Breast epithelium (tissue), 4 donors: Measurements from ENCODE around the gene SRGAP1. TPM values are rescaled to one million over a fixed set of nuclear protein-coding genes. Genes with fewer than 3 reads are reported as not detected.
"Not testable (repeated sequence)": the region's sequence is repeated elsewhere in the genome, so short reads cannot be mapped to it uniquely, and the experiment has no call there.

ENCODE experiments used
- DNase-seq, 2 donors: peaks; one replicate each; pipeline ENCODE4 v3.0.0-alpha.2; 2019; ENCODE audit warnings: low spot score in 2 of 2
- H3K27ac ChIP-seq, 2 donors: fragments of 200-600 bp; sonication (generic) in 1 of 2; one replicate each; pipeline ENCODE4 v1.5.1; 2016 to 2019; ENCODE audit warnings: mild to moderate bottlenecking in 1 of 2
- H3K27me3 ChIP-seq, 2 donors: fragments of 200-600 bp; sonication (generic) in 1 of 2; one replicate each; pipeline versions ENCODE4 v1.5.1 to v1.6.0; 2017 to 2019; ENCODE audit warnings: control low read depth in 1 of 2, mild to moderate bottlenecking in 1 of 2
- H3K36me3 ChIP-seq: fragments of 200-600 bp; one replicate; pipeline ENCODE4 v1.5.1; 2019
- H3K4me1 ChIP-seq, 2 donors: fragments of 200-600 bp; sonication (generic); one replicate each; pipeline ENCODE4 v1.5.1; 2016 to 2019; ENCODE audit warnings: control low read depth in 1 of 2
- H3K4me3 ChIP-seq, 3 donors: fragments of 200-600 bp; sonication (generic); 1 replicate in 2 of 3; 2 replicates in 1 of 3; pipeline ENCODE4 v1.5.1; 2016 to 2019; ENCODE audit warnings: mild to moderate bottlenecking in 3 of 3, moderate library complexity in 2 of 3
- H3K9me3 ChIP-seq, 2 donors: fragments of 200-600 bp; sonication (generic) in 1 of 2; one replicate each; pipeline ENCODE4 v1.5.1; 2016 to 2019; ENCODE audit warnings: control low read depth in 1 of 2
- CTCF ChIP-seq, 3 donors: fragments of 450-650 bp; IDR thresholded peaks; one replicate each; pipeline ENCODE4 v1.5.1; 2016 to 2017; ENCODE audit warnings: antibody characterized with exemption in 3 of 3, mild to moderate bottlenecking in 3 of 3, moderate library complexity in 3 of 3
- POLR2A ChIP-seq: fragments of 450-650 bp; IDR thresholded peaks from one replicate; pipeline ENCODE4 v1.6.1; 2016; ENCODE audit warnings: antibody characterized with exemption, mild to moderate bottlenecking, moderate library complexity
- POLR2AphosphoS5 ChIP-seq, 3 donors: sonication (generic); formaldehyde crosslinking; IDR thresholded peaks; one replicate each; pipeline ENCODE4 v1.6.1; 2017; ENCODE audit warnings: antibody characterized with exemption in 3 of 3
- intact Hi-C: fragments of 100-400 bp; cut with DNase I; formaldehyde crosslinking; loops from one replicate; pipeline ENCODE4 v1.15.1; 2023; ENCODE audit warnings: low total_unique reads
- total RNA-seq, 3 donors: library from RNA; depleted of rRNA; stranded (reverse); fragments of >200 nt; gene quantifications; one replicate each; pipeline ENCODE4 v1.1.0, GENCODE V29; 2016

The SRGAP1 gene
- total RNA-seq, 3 donors from 2014 or later, result 20.3 to 58.7 (median 29.3) TPM

- H3K27me3 ChIP-seq, result no peaks in the 10 kb centered on the region
- no peaks in the 10 kb centered on the region for H3K4me1 ChIP-seq
- intact Hi-C loops, result loop anchor here (5.0 kb wide), 1 partner anchor 437 kb away; no protein-coding TSS in a partner anchor
- DNase-seq, result no peak
- H3K36me3 ChIP-seq, result no peaks in the 10 kb centered on the region
- H3K27ac ChIP-seq, result no peak overlapping the region
- H3K4me3 ChIP-seq, result no peak overlapping the region
- TF ChIP-seq POLR2AphosphoS5 (IDR thresholded peaks at IDR 0.05) (no peak), CTCF (IDR thresholded peaks at IDR 0.05) (no peak), POLR2A (no peak)
- H3K9me3 ChIP-seq, result no peaks in the 10 kb centered on the region
Observed at GRCh38 chr12:63875703-63876102, 31.2 kb downstream of the SRGAP1 start.

- Histone ChIP-seq H3K27ac (no peak overlapping the region), H3K4me3 (no peak overlapping the region), H3K27me3 (no peaks in the 10 kb centered on the region), H3K36me3 (no peaks in the 10 kb centered on the region), H3K9me3 (no peaks in the 10 kb centered on the region), H3K4me1 (no peaks in the 10 kb centered on the region)
- no peak for TF ChIP-seq CTCF (IDR thresholded peaks at IDR 0.05)
- TF ChIP-seq POLR2A, result no peak
- TF ChIP-seq POLR2AphosphoS5 (IDR thresholded peaks at IDR 0.05), result no peak
- intact Hi-C loops, result loop anchor here (5.0 kb wide), 1 partner anchor 435 kb away; no protein-coding TSS in a partner anchor
- DNase-seq, result no peak
Observed at GRCh38 chr12:63876980-63877379, 32.5 kb downstream of the SRGAP1 start.

GRCh38 chr12:63877693-63878092, 33.2 kb downstream of the SRGAP1 start:
- Histone ChIP-seq H3K4me1 (no peaks in the 10 kb centered on the region), H3K27me3 (no peaks in the 10 kb centered on the region), H3K27ac (no peak overlapping the region), H3K9me3 (no peaks in the 10 kb centered on the region), H3K36me3 (no peaks in the 10 kb centered on the region), H3K4me3 (no peak overlapping the region)
- TF ChIP-seq CTCF (IDR thresholded peaks at IDR 0.05), result no peak
- TF ChIP-seq POLR2AphosphoS5 (IDR thresholded peaks at IDR 0.05), result no peak
- TF ChIP-seq POLR2A, result no peak
- intact Hi-C loops, result loop anchor here (5.0 kb wide), 1 partner anchor 435 kb away; no protein-coding TSS in a partner anchor
- no peak for DNase-seq

GRCh38 chr12:63880235-63880634, 35.7 kb downstream of the SRGAP1 start:
- H3K4me3 ChIP-seq, H3K36me3 ChIP-seq, intact Hi-C loops: not testable (repeated sequence)

GRCh38 chr12:63880742-63881263, 36.3 kb downstream of the SRGAP1 start:
- no peak overlapping the region for H3K27ac ChIP-seq
- no peaks in the 10 kb centered on the region for H3K36me3 ChIP-seq
- intact Hi-C loops, result no loop called here
- TF ChIP-seq CTCF (IDR thresholded peaks at IDR 0.05) (no peak), POLR2AphosphoS5 (IDR thresholded peaks at IDR 0.05) (no peak), POLR2A (no peak)
- no peak overlapping the region for H3K4me3 ChIP-seq
- no peak for DNase-seq
- no peaks in the 10 kb centered on the region for H3K27me3 ChIP-seq
- H3K9me3 ChIP-seq, result no peaks in the 10 kb centered on the region
- no peaks in the 10 kb centered on the region for H3K4me1 ChIP-seq

More at GRCh38 chr12:63880235-63880634, 35.7 kb downstream of the SRGAP1 start:
- H3K4me1 ChIP-seq, H3K27me3 ChIP-seq, H3K9me3 ChIP-seq, DNase-seq, H3K27ac ChIP-seq: not testable (repeated sequence)
